RWPE2 (cell line): ENCODE results near the gene ZNF543.

Experiments used
- ATAC-seq: fragments of 200-7000 bp; cut with Tn5 transposase; 3 replicates; pipeline ENCODE4 v1.9.1; 2021; ENCODE audit warnings: low read depth
- DNase-seq: peaks from one replicate; pipeline ENCODE4 v3.0.0-alpha.2; 2020; ENCODE audit warnings: low spot score
- H3K27ac ChIP-seq: fragments of 450-650 bp; 2 replicates; pipeline ENCODE4 v1.5.1; 2017; ENCODE audit warnings: mild to moderate bottlenecking; ENCODE audit not compliant: poor library complexity, severe bottlenecking
- H3K27me3 ChIP-seq: fragments of 250-450 bp; sonication (Bioruptor Pico); 2 replicates; pipeline ENCODE4 v1.5.1; 2021; ENCODE audit warnings: mild to moderate bottlenecking, moderate library complexity; ENCODE audit not compliant: insufficient read depth, poor library complexity, severe bottlenecking
- H3K36me3 ChIP-seq: fragments of 250-450 bp; sonication (Bioruptor Pico); 2 replicates; pipeline ENCODE4 v1.5.1; 2020; ENCODE audit warnings: low read depth, mild to moderate bottlenecking, moderate library complexity
- H3K4me1 ChIP-seq: fragments of 250-450 bp; sonication (Bioruptor Pico); 2 replicates; pipeline ENCODE4 v1.5.1; 2021; ENCODE audit warnings: mild to moderate bottlenecking, moderate library complexity; ENCODE audit not compliant: insufficient read depth, poor library complexity, severe bottlenecking
- H3K4me3 ChIP-seq: fragments of 250-450 bp; sonication (Bioruptor Pico); 2 replicates; pipeline ENCODE4 v1.5.1; 2021; ENCODE audit warnings: mild to moderate bottlenecking, moderate library complexity; ENCODE audit not compliant: severe bottlenecking
- H3K9me3 ChIP-seq: fragments of 250-450 bp; sonication (Bioruptor Pico); 2 replicates; pipeline ENCODE4 v1.5.1; 2021; ENCODE audit warnings: mild to moderate bottlenecking, moderate library complexity; ENCODE audit not compliant: severe bottlenecking
- CTCF ChIP-seq: fragments of 450-650 bp; IDR thresholded peaks from one replicate; pipeline ENCODE4 v1.5.1; 2017; ENCODE audit warnings: mild to moderate bottlenecking, moderate library complexity; ENCODE audit not compliant: poor library complexity, severe bottlenecking

The ZNF543 gene

GRCh38 chr19:57317503-57317902 is 2.8 kb upstream of the ZNF543 start:
- Histone ChIP-seq H3K9me3 (no peaks in the 10 kb centered on the region), H3K4me1 (peaks cover 5% of the 10 kb centered on the region), H3K27me3 (no peaks in the 10 kb centered on the region), H3K36me3 (no peaks in the 10 kb centered on the region; the same call in 1 of the 2 replicates), H3K27ac (no peak overlapping the region), H3K4me3 (no peak overlapping the region)
- DNase-seq (no peak), ATAC-seq (no peak)
- TF ChIP-seq CTCF, result no peak

- Histone ChIP-seq H3K4me3 (peak overlapping the region; percentile 82), H3K36me3 (peaks cover 14% of the 10 kb centered on the region), H3K27ac (peak overlapping the region; percentile 6), H3K4me1 (peaks cover 5% of the 10 kb centered on the region), H3K9me3 (no peaks in the 10 kb centered on the region), H3K27me3 (no peaks in the 10 kb centered on the region)
- TF ChIP-seq CTCF, result no peak
- ATAC-seq (no peak), DNase-seq (no peak)
Observed at GRCh38 chr19:57319869-57320179, 448 bp upstream of the ZNF543 start.

GRCh38 chr19:57321116-57321515 is 844 bp downstream of the ZNF543 start:
- Histone ChIP-seq H3K36me3 (peaks cover 27% of the 10 kb centered on the region), H3K27ac (no peak overlapping the region), H3K9me3 (no peaks in the 10 kb centered on the region), H3K27me3 (no peaks in the 10 kb centered on the region), H3K4me3 (peak overlapping the region; percentile 82), H3K4me1 (peaks cover 5% of the 10 kb centered on the region)
- no peak for DNase-seq
- ATAC-seq, result no peak
- TF ChIP-seq CTCF, result no peak

- peaks cover 5% of the 10 kb centered on the region for H3K4me1 ChIP-seq
- no peaks in the 10 kb centered on the region for H3K27me3 ChIP-seq
- H3K9me3 ChIP-seq, result no peaks in the 10 kb centered on the region
- TF ChIP-seq CTCF, result no peak
- H3K27ac ChIP-seq, result no peak overlapping the region
- peaks cover 32% of the 10 kb centered on the region for H3K36me3 ChIP-seq
- no peak for ATAC-seq
- DNase-seq, result no peak
- peak overlapping the region; percentile 82 for H3K4me3 ChIP-seq
Observed at GRCh38 chr19:57321751-57322150, 1.5 kb downstream of the ZNF543 start.

GRCh38 chr19:57324992-57325391 is 4.7 kb downstream of the ZNF543 start:
- Histone ChIP-seq H3K4me3 (no peak overlapping the region), H3K27ac (no peak overlapping the region), H3K36me3 (peaks cover 58% of the 10 kb centered on the region), H3K4me1 (peaks cover 5% of the 10 kb centered on the region), H3K27me3 (no peaks in the 10 kb centered on the region), H3K9me3 (no peaks in the 10 kb centered on the region)
- no peak for TF ChIP-seq CTCF
- DNase-seq (no peak), ATAC-seq (no peak)
